Stromal cell of bone marrow (primary cell): Measurements from ENCODE around the gene CHIT1.
A peak's percentile ranks its signal among the peaks of the same experiment; 100 is the strongest.

Experiments
- DNase-seq: peaks from one replicate; pipeline ENCODE4 v3.0.0-alpha.2; 2012; ENCODE audit warnings: low read depth

CHIT1 gene

DNA sequence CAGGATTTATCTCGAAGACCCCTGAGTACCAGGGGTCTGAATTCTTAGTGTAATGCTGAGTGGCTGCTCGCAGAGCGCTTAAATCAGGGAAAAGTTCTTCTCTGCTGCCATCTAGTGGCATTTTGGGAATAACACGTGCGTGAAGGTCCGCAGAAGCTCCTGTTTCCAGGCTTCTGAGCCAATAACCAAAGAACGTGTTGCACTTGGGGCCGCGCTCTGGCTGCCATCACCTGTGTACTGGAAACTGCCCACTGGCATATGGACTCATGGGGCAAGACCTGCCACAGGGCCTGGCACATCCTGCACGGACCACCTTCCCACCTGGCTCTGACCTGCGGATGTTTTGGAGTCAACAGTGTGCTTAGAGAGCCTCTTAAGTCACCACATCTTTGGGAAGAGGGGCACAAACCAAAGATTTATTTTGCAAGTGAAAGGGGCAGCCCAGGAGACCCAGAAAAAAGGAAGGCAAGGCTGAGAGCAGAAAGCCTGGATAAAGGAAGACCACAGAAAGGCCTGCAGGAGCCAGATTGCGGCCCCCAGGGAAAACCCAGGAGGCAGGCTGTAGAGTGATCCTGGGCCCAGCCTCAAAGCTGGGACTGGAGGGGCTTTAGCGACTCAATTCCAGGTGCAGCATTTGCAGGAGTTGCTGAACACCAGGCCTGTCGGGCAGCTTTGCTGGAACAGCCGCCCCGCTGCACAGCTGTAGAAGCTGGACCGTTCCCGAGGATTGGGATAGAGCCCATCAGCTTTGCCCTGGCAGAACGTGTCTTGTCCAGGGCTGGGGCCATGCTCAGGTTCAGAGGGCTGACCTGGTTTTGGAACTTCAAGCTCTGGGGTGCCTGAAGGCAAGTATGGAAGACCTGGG lies 13.0 kb downstream of the CHIT1 start:
- DNase-seq: peak; percentile 40

DNA sequence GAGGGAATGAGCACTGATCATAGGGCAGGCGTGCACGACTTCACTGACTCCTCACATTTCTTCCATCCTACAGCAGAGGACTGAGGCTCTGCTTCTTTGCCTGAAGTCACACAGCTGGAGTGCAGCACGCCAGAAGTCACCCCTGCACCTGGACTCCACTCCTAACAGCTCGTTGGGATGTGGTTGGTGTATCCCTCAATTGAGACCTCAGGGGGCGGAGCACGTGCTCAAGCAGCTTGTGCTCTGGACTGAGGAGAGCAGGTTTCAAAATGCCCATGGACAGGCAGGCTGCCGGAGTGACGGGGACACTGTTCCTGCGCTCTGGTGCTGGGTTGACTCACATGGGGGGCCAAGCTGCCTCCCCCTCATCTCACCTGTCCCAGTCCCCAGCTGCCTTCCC lies 13.9 kb downstream of the CHIT1 start:
- no peak for DNase-seq

DNA sequence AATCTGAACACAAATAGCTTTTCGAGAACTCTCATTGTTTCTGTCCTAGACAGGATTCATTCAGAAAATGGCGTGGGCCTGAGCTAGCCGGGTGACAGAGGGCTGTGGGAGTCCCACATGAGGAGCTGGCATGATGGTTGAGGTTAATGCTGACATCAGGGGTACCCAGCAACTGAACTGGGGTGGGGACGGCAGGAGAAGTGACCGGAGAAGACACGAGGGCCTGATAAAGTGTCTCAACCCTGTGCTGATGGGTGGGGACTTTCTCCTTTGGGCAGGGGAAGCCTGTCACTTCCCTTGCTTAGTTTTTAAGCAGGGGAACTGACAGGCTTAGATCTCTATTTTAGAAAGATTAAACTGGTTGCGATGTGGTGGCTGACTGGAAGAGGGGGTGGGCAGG lies 14.6 kb downstream of the CHIT1 start:
- DNase-seq: no peak

DNA sequence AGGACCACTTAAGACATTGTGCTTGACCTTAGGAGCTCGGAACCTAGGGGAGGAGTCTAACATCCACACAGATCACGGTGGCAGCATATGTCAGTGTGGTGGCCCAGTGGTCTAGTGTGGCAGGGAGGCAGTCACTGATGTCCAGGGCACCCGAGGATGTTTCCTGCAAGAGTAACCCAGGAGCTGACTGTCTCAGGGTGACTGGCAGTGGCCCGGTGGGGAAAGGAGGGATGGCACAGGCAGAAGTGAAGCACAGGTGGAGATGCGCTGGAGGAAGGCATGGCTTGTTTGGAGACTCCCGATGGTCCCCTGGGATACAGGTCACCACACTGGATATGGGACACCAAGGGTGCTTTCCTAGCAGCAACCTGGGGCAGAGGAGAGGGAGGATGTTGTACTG lies 16.3 kb downstream of the CHIT1 start:
- no peak for DNase-seq

DNA sequence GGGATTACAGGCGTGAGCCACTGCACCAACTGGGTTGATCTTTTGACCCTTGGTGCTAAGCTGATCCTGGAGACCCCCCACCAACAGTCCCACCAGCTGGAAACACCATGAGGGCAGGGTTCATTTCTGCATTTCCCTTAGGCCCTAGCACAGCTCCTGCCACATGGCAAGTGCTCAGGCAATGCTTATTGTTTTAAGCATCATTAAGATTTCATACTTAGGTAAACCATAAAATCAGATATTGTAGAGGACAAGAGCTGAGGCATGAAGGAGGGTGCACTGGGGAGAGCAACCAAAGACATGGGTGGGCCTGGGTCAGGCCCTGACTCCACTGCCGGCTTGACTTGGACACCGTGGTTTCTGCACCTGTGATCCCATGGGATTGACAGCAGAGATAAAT lies 17.7 kb downstream of the CHIT1 start:
- no peak for DNase-seq

DNA sequence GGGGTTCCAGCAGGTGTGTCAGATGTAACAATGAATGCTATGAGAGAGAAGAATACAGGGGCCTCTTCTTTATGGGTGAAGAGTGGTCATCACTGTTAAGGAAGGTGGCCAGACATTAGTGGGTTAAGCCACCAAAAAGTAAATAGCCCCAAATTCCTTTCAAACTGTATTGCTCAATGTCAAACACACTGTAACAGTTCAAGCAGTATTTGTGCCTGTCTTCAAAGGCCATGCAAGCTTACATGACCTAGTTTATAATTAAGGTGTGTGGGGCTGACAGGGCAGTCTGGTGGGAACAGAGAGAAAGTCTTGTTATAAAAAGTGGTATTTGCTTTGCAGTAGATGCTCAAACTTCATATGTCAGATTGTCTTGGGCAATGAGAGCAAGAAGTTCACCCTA lies 18.5 kb downstream of the CHIT1 start:
- DNase-seq: no peak

DNA sequence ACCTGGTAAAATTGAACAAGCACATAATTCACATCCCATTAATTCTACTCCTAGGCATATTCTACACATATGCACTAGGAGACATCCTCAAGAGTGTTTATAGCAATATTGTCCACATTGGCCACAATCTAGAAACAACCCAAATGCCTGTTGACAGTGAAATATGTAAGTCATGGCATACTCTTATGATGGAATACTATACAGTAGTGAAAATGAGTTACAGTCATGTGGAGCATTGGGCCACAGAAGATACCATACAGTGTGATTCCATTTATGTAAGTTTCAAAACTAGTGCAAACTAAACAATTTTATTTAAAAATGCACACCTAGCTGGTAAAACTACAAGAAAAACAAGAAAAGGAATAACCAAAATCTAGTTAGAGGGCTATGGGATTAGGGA lies 19.1 kb downstream of the CHIT1 start:
- DNase-seq: no peak

DNA sequence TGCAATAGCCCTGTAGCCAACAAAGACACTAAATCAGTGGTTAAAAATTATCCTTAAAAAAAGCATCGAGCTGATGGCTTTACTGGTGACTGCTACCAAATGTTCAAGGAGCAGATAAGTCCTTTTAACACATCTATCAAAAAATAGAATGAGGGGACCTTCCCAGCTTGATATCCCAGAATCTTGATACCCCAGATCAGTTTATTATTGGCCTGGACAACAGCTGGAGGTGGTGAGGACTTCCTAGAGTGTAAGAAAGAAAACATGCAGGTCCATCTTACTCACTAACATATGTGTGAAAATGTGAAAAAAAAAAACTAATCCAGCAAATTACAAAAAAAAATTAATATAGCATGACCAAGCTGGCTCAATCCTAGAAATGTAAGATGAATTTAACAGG lies 21.3 kb downstream of the CHIT1 start:
- DNase-seq: no peak

DNA sequence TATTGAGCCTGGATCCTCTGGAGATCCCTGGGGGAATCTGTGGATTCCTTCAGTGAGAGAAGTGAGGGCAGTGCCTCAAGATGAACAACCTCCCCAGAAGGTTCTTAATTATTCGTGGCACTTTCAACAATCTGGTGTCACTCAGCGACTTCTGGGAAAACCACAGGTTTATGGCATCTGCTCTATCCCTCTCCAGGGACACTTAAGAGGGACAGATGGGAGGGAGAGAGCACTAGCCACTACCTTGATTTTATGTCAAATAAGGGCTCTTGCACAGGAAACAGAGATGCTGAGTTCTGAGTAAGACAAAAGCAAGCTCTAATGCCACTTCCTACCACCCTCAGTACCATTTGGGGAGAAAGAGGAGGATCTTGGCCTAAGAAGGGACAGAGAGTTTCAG lies 21.7 kb downstream of the CHIT1 start:
- no peak for DNase-seq

DNA sequence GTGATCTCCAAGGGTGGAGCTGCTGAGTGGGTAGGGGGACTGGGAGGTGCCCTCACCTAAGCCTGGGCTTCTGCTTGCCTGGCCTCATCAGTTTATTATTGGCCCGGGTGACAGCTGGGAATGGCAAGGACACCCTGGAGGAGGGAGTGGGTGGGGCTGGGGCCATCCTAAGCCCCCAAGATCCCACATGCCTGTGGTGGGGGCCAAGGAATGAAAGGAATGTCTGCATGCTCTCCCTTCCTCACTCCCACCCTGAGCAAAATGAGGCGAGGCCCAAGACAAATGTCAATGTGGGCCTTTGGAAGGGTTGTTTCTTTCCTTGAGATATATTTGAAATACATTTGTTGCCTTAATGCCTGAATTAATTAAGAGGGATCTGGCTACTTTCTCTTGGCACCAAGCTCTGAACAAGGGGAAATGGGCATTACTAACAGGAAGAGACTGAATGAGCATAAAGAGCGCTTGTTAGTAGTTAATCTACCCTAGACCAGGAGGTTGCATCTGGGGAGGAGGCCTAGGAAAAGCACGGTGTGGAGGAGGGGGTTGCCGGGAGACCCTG lies 23.3 kb downstream of the CHIT1 start:
- no peak for DNase-seq

DNA sequence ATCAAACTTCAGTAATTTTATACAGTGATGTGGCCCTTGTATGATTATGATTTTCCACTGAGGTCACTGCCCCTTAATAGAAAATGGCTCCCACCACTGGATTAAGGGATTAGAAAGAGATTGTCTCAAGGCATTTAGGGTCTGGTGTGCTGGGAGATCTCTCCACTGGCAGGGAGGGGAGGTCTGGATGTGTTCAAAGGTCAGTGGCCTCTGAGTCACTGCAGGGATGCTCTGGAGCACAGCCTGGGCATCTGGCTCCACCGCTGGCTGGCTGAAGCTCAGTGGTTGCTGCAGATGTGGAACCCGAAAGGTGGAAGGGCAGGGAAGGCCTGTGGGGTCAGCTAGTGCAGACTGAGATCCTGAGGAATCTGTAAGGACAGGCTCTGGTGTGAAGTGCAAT lies 24.7 kb downstream of the CHIT1 start:
- DNase-seq: no peak

DNA sequence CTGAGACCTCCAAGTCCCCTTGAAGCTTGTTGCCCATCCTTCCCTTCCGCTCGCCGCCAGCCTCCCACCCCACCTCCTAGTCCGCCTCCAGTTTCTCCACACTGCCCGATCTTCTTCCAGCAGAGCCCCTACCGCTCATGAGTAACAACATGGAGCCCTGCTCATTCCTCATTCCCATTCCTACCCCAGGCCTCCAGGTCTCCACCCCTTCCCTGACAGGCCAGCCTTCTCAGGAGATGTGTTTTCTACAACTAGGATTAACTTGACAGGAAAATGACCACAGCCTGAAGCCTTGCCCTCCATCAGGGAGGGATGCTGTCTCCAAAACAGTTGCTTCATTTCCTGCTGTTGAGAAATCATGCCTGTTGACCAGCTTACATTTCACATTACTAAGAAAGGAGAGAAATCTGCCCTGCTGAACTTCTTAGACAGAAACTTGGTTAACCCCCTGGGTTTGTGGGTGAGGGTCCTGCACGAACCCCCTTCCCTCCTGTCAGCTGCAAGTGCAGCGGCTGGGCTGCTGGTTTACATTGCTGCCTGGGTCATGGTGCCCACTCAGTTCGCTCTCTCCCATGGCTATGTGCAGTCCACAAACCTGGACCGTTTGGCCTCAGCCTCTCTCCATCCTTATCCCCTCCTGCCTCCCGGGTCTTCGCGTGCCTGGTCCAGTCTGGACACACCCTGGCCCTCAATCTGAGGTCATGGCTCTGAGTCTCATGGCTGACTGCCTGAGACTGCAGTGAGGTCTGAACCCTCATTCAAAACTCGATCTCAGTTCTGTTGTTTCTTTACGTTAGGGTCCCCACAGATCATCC lies 26.8 kb downstream of the CHIT1 start:
- peak; percentile 94 for DNase-seq

DNA sequence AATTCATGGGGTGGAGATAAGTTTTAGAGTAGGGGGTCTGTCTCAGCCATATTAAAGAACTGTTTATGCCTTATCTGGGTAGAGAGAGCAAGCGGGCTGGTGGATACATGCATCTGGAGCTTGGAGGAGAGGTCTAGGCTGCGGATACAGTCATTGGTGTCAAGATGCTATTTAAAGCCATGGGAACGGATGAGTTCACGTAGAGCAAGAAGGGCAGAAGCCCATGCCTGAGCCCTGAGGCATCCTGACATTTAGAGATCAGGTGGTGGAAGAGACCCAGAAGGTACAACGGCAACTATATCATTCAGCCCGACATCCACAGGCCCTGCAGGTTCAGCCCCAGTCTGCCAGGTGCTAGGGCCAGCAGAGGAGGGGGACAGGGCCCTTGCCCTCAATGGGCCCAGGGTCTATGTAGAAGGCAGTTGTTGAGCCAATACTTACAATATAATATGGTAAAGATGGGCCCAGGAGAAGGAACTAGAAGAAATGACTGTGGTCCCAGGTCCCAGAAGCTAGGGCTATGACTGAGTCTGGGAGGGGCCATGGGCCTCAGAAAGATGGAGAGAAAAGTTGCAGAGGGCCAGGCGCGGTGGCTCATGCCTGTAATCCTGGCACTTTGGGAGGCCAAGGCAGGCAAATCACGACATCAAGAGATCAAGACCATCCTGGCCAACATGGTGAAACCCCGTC lies 27.8 kb downstream of the CHIT1 start:
- DNase-seq: no peak

DNA sequence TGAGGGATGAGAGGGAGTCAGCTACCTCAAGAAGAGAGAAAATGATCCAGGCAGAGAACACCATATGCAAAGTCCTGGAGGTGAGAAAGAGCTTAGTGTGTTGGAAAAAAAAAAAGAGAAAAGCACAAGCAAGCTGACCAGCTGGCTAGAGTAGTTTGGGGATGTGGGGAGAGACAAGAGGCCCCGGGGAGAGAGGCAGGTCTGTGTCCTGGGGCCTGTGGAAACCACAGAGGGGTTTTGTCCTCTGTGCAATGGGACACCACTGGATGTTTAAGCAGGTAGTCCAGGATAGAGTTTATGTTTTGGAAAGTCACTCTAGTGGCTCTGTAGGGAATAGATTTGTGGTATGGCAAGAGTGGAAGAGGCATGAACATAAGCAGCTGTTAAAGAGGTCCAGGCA lies 28.6 kb downstream of the CHIT1 start:
- DNase-seq: no peak

DNA sequence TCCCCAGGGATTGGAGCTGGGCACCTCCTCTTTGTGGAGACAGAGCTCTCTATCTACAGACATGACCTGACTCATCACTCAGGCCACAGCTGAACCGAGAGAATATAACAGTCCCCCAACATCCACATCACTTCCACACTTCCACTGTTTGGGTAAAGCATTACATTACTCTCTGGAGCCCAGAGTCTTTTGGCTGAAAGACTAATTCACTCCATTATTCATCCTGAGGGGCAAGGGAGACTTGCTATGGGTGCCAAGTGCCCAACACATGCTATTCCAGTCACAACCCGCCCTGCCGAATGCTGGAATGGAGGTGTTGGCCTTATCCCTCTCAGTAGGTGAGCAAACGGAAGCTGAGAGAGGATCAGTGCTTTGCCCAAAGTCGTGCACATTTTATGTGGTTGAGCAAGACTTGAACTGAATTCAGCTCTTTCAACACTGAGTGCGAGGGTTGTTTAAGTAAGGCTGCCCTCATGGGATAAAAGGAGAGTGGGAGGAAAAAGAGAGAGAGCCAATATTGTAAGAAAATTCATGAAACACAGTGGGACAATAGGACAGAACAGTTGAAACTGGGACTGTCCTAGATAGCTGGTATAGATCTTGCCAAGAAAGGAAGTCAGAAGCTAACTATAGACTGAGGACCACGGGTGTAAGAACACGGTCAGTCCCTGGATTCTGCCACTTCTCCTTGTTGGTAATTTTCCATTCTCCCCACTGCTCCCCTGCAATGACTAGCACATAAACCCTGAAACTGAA lies 29.5 kb downstream of the CHIT1 start:
- peak; percentile 95 for DNase-seq

DNA sequence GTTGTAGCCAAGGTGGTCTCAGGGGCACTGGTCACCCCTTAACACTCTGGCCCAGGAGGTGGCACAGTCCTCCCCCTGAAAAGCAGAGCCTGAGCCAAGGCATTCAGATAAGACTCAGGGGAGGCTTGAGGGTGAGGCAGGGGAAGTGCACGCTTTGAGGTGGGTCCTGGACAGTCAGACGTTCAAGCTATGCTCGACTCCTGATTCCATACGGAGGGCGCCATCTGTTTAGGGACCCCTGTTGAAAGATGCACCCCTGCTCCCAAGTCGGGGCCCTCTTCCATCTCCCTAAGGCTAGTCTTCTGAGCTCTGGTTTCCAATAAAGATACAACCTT lies 30.0 kb downstream of the CHIT1 start:
- DNase-seq: no peak

DNA sequence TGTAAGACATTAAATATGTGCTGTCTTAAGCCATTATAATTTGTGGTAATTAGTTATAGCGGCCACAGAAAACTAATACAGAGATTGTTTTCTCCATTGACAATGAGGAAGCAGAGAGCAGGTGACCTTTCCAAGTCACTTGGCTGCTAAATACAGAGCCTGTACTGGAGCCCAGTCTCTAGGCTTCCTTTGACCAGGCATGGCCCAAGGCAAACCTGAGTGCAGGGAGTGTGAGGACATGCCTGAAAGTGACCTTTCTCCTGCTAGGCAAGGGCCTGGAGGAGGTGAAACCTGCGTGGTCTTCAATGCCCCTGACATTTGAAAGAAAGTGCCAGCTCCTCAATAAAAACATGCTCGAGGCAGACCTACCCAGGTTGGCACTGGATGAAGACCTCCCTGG lies 30.5 kb downstream of the CHIT1 start:
- DNase-seq: no peak

DNA sequence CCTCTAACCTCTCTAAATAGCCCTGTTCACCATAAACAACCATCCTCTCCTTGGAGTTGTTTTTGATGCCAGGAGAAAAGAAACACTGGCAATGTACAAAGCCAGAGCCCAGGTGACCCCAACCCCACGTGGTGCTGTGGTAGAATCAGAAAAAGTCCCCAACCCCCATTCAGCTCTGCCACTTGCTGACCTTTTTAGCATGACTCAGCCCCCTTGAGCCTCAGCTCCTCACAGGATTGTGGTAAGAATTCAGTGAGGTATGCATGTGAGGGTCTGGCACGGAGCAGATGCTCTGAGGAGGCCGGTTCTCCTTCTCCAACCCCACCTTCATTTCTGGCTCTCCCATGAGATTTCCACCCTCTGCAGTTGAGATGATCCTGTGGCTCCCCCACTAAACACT lies 31.8 kb downstream of the CHIT1 start:
- DNase-seq: no peak

DNA sequence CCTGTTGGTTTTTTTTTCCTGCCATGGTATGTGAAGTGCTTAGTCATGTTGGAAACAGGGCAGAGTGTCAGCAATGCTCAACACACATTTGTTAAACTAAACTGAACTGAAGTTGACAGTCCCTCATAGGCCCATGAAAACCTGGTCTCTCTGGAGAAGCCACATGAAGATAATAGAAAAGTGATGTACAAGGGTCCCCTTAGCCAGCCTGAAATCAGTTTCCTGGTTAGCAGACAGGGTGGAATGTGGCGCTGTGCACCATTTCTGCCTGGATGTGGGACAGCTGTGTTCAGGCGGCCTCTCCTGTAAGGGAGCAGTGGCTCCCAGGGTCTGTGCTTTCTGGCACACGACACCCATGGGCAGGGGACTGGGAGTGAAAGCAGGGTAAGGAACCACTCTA lies 33.1 kb downstream of the CHIT1 start:
- DNase-seq: no peak

DNA sequence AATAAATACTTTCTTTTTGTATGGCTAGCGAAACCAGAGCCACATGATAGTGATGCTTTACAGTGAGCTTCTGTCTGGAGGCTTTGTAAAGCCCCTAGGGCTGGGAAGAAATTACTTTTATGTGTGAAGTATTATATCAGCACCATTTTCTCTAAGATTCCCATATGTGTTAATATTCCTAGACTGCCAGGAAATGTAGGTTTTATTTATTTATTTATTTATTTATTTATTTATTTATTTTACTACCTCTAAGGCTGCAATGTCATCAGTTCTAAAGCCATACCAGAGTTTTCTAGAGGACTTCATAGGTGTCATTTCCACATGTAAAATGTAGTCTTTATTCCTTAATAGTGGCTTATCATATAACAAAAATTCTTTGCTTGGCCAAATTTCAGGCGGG lies 38.5 kb downstream of the CHIT1 start:
- DNase-seq: no peak

DNA sequence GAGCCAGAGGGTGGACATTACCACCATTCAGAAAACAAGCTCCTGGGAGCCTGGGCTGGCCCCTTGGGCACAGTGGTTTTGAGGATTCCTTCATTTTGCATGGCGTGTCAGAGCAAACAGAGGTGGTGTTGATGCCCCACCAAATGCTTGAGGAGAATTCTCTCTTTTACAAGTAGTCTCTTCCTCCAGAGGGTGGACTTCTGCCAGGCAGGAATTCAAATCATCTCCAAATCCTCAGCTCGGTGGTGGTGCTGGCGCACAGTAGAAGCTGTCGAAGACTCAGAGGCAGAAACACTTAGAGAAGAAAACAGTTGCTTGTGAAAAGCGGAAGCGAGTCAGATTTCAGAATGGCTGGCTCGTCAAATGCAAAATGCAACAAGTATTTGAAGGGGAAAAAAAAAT lies 39.5 kb downstream of the CHIT1 start:
- peak; percentile 53 for DNase-seq

DNA sequence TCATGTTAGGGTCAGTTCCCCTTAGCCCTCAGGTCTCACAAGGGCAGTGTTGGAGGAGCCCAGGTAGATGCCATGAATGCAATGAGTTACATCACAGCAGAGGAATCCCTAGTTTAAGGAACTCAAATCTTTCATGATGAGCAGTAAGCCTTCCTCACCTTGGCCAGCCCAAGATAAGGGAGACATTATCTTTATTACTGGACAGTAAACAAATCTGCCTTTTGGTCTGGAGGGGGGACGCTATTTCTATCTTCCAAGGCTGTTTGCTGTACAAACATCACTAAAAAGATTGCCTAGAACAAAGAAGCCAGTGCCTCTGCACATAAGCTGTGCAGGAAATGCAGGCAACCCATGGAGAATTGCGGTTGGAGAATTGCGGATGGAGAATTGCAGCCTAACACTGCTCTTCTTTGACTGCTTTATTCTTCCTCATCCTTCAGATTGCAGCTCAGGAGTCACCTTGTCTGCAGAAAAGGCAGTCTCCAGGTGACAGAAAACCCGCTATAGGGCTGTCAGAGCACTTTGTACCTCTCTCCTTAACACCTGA lies 40.7 kb downstream of the CHIT1 start:
- no peak for DNase-seq
